Lung (tissue), 12 donors: ENCODE results near the gene TMEM238L. TPM values are rescaled to one million over a fixed set of nuclear protein-coding genes. Genes with fewer than 3 reads are reported as not detected.

Experiments used
- ATAC-seq: fragments of 200-7000 bp; cut with Tn5 transposase; one replicate; pipeline ENCODE4 v1.9.1; 2020; ENCODE audit warnings: moderate number of reproducible peaks; ENCODE audit not compliant: insufficient read depth, low FRiP score
- DNase-seq, 3 donors: peaks; one replicate each; pipeline ENCODE4 v3.0.0-alpha.2; 2013 to 2017
- H3K27ac ChIP-seq, 2 donors: one replicate each; pipeline ENCODE4 v1.5.1; 2013; ENCODE audit warnings: mild to moderate bottlenecking in 2 of 2, moderate library complexity in 2 of 2, control low read depth in 1 of 2, inconsistent platforms in 1 of 2, low read depth in 1 of 2, low read length in 1 of 2
- H3K27me3 ChIP-seq, 3 donors: one replicate each; pipeline ENCODE4 v1.5.1; 2013; ENCODE audit warnings: low read length in 2 of 3; ENCODE audit not compliant: control insufficient read depth in 3 of 3, insufficient read depth in 3 of 3
- H3K36me3 ChIP-seq, 4 donors: one replicate each; pipeline ENCODE4 v1.5.1; 2013; ENCODE audit warnings: low read length in 4 of 4, mild to moderate bottlenecking in 1 of 4, moderate library complexity in 1 of 4; ENCODE audit not compliant: control insufficient read depth in 4 of 4, insufficient read depth in 4 of 4
- H3K4me1 ChIP-seq, 5 donors: one replicate each; pipeline ENCODE4 v1.5.1; 2013; ENCODE audit warnings: low read length in 5 of 5, mild to moderate bottlenecking in 2 of 5, moderate library complexity in 1 of 5; ENCODE audit not compliant: control insufficient read depth in 5 of 5, insufficient read depth in 5 of 5
- H3K4me3 ChIP-seq: one replicate; pipeline ENCODE4 v1.5.1; 2013; ENCODE audit warnings: mild to moderate bottlenecking, control low read depth, moderate library complexity
- H3K9ac ChIP-seq, 2 donors: one replicate each; pipeline ENCODE4 v1.5.1; 2013; ENCODE audit warnings: low read length in 2 of 2, control low read depth in 1 of 2; ENCODE audit not compliant: insufficient read depth in 1 of 2
- H3K9me3 ChIP-seq, 4 donors: one replicate each; pipeline ENCODE4 v1.5.1; 2013; ENCODE audit warnings: low read length in 3 of 4, mild to moderate bottlenecking in 1 of 4, moderate library complexity in 1 of 4; ENCODE audit not compliant: control insufficient read depth in 4 of 4, insufficient read depth in 3 of 4
- CTCF ChIP-seq: IDR thresholded peaks from 2 replicates; pipeline ENCODE4 v1.5.1; 2012; ENCODE audit warnings: mild to moderate bottlenecking; ENCODE audit errors: control extremely low read depth, extremely low read depth
- WGBS, 2 donors: extraction: QIAGEN DNeasy Blood & Tissue Kit; methylation state at CpG; one replicate each; pipeline ENCODE4 v1.1.7; 2013; 5-methylcytosine and 5-hydroxymethylcytosine counted together
- polyA plus RNA-seq, 2 donors: library from polyadenylated mRNA; stranded (reverse); fragments of 200-250 nt; gene quantifications; one replicate each; pipeline ENCODE4 v1.2.1, GENCODE V29; 2013
- total RNA-seq, 2 donors: library from RNA; depleted of rRNA in 1 of 2; stranded (reverse); fragments of >200 nt in 1 of 2; gene quantifications; one replicate each; pipeline ENCODE4 v1.2.1, GENCODE V29; 2014 to 2021
- donor health status: control.
- donor health status: control.
- donor health status: Bipolar disorder and iron deficiency.
- donor health status: healthy.
- donor health status: DM: yes; HTN: yes; CAD: no.

TMEM238L gene
- total and polyA plus RNA-seq, 4 donors, result 0.05 TPM; not detected in 3

GRCh38 chr17:10762037-10762436 is 41.9 kb downstream of the TMEM238L start:
- Histone ChIP-seq H3K4me1 (no peaks in the 10 kb centered on the region), H3K27me3 (no peaks in the 10 kb centered on the region), H3K36me3 (peaks cover 0 to 4% (median 1%) of the 10 kb centered on the region in 4 donors), H3K27ac (no peak overlapping the region), H3K9me3 (peaks cover 0 to 4% (median under 1%) of the 10 kb centered on the region in 4 donors), H3K4me3 (no peak overlapping the region), H3K9ac (no peak overlapping the region)
- WGBS, 2 donors, result 92 to 100% methylated on average over 1 of the region's 1 CpG
- DNase-seq (no peak), ATAC-seq (no peak)
- no peak for TF ChIP-seq CTCF

- no peak for TF ChIP-seq CTCF
- peaks cover 0 to 2% (median 0%) of the 10 kb centered on the region in 4 donors for H3K36me3 ChIP-seq
Observed at GRCh38 chr17:10761281-10761680, 42.6 kb downstream of the TMEM238L start.

GRCh38 chr17:10758062-10758461 is 45.8 kb downstream of the TMEM238L start:
- H3K4me1 ChIP-seq, result peaks cover 0 to 9% (median 1%) of the 10 kb centered on the region in 5 donors
- WGBS, 2 donors, result 88 to 89% methylated on average over 6 of the region's 6 CpGs
- no peaks in the 10 kb centered on the region for H3K36me3 ChIP-seq
- no peaks in the 10 kb centered on the region for H3K9me3 ChIP-seq
- DNase-seq, result no peak
- no peak for TF ChIP-seq CTCF
- H3K4me3 ChIP-seq, result no peak overlapping the region
- ATAC-seq, result no peak
- H3K27ac ChIP-seq, result no peak overlapping the region
- no peak overlapping the region for H3K9ac ChIP-seq
- H3K27me3 ChIP-seq, result no peaks in the 10 kb centered on the region

More at GRCh38 chr17:10761281-10761680, 42.6 kb downstream of the TMEM238L start:
- no peaks in the 10 kb centered on the region for H3K27me3 ChIP-seq
- H3K4me3 ChIP-seq, result no peak overlapping the region
- H3K27ac ChIP-seq, result no peak overlapping the region
- DNase-seq (no peak), ATAC-seq (no peak)
- peaks cover 0 to 2% (median under 1%) of the 10 kb centered on the region in 4 donors for H3K9me3 ChIP-seq
- H3K4me1 ChIP-seq, result no peaks in the 10 kb centered on the region
- 73 to 80% methylated on average over 2 of the region's 2 CpGs for WGBS, 2 donors
- H3K9ac ChIP-seq, result no peak overlapping the region

GRCh38 chr17:10757647-10758046 is 46.3 kb downstream of the TMEM238L start:
- DNase-seq (no peak), ATAC-seq (no peak)
- TF ChIP-seq CTCF, result no peak
- Histone ChIP-seq H3K4me1 (peaks cover 0 to 9% (median 1%) of the 10 kb centered on the region in 5 donors), H3K9ac (no peak overlapping the region), H3K27ac (no peak overlapping the region), H3K9me3 (no peaks in the 10 kb centered on the region), H3K4me3 (no peak overlapping the region), H3K27me3 (no peaks in the 10 kb centered on the region), H3K36me3 (no peaks in the 10 kb centered on the region)
- WGBS, 2 donors, result 65 to 81% methylated on average over 2 of the region's 2 CpGs
